ENCODE results near the gene SHISA9.
"Not testable (repeated sequence)": the region's sequence is repeated elsewhere in the genome, so short reads cannot be mapped to it uniquely, and the experiment has no call there.

SHISA9 gene

DNA sequence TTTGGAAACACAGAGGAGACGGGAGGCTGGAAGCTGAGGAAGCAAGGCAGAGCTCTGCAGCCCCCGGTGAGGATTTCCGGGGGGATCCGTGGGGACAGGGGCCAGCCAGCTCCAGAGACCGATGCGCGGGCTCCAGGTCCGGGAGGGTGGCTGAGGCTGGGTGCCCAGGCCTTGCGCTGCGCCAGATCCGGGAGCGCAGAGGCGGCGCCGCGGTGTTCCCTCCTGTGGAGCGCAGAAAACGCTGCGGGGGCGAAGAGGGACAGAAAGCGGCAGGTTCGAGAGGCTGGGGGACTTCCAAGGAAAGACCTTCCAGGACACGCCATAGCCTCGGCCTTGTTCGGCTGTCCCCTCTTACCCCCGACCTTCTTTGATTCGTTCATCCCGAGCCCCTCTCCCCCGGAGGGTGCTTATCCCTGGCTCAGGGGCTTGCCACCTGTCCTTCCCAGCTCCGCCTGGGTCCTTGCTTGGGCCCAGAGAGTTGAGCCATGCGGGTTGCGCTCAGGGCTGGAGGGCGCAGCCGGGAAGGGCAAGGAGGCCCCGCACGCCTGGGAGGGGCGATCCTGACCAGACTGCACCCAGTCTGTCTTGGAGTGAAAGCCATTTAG is 697 bp upstream of the SHISA9 start:
- DNase-seq, result no peak

DNA sequence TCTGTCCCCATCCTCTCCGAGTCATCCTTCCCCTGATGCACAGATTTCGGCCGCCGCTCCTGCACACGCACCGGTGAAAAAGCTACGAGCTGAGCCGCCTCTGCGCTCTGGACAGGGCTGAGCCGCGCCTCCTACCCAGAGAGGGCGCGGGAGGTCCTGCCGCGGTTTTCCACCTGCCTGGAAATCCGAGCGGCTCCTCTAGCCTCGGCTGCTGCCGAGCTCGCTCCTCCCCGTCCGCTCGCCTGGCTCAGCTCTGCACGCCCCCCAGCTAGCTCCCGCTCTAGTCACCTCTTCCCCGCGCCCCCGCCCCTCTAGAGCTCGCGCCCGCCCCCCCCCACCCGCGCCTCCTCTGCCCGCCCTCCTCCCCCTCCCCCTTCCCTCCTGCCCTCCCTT is 198 bp upstream of the SHISA9 start:
- DNase-seq, result no peak

DNA sequence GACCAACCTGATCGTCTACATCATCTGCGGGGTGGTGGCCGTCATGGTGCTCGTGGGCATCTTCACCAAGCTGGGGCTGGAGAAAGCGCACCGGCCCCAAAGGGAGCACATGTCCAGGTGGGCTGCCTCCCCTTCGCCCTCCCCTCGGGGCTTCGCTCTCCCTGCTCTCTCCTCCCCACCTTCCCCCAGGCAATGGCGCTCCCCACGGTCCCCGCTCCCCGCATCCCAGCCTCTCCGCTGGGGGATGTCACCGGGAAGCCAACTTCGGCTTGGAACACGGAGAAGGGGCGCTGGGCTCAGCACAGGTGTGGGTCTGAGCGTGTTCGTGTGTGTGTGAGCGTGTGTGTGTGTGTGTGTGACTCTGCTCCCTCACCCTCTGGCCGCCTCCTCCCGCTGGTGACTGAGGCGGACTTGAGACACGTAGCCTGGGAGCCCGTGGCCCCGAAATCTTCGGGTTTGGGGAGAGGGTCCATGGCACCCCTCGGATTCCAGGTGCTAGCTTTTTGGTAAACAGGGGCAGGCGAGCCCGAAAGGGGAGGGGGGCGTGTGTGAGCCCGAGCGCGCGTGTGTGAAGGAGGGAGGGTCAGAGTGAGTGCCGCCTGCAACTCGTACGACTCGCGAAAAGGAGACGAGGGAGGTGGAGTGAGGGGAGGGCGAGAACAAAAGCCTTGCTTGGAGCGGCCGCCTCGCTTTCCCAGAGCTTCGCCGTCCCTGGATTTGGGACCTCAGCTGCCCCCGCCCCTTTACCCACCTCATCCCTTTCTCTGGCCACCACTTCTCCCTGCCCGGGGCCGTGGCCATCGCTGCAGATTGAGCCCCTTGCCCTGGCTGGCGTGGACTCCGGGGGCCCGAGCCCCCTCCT is 1.3 kb downstream of the SHISA9 start:
- DNase-seq, result no peak

DNA sequence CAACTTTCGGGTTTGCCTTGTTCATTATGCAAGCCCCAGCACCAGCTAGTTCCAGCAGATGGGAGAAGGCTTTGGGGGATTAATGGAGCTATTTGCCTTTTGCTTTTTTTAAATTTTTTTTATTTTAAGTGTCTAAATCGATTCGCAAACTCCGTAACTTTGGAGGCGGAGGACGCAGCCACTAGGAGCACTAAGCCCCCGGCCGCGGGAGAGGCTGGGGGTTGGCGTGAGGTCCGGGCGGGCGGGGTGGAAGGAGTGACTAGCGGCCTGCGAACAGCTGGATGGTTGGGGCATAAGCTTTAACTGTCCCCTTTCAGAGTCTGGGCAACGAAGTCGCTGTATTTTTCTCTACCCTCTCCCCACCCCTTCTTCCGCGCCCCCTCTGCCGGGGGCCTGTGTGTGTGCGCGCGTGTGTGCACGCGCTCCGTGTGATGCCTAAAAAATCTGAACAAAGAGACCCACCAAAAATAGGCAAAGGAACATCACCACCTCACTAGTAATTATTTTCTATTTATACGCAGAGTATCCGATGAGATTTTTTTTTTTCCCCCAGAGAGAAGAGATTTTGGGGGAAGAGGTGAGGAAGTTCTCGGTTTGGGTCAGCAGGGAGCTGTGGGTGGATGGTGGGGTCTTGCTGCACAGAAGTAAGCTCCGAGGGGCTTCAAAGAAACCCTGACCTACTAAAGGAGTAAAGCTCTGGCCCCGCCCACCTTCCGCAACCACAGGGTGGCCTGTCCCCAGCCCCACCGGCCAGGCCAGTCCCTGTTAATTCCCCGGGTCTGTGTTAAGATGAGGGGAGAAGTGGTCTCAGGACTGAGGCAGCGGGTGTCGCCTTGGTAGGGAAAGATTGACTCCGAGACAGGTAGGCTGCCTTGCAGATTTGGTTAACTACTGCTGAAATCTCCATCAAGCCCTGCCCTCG is 2.3 kb downstream of the SHISA9 start:
- DNase-seq, result no peak

DNA sequence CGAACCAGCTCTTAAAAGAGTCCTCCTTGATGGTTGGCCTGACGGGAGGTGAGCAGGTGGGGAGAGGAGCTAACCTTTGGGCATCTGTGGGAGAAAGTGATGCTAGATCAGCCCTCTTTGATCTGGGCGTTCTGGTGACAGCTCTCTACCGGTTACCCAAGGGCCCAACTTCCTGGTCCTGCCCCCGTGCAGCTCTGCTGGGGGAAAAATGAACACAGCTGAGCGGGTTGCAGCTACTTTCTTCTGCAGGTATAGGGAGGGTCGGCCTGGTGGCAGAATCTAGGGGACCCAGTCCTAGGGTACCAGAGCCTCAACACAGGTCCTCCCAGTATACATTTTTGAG is 2.9 kb downstream of the SHISA9 start:
- no peak for DNase-seq

DNA sequence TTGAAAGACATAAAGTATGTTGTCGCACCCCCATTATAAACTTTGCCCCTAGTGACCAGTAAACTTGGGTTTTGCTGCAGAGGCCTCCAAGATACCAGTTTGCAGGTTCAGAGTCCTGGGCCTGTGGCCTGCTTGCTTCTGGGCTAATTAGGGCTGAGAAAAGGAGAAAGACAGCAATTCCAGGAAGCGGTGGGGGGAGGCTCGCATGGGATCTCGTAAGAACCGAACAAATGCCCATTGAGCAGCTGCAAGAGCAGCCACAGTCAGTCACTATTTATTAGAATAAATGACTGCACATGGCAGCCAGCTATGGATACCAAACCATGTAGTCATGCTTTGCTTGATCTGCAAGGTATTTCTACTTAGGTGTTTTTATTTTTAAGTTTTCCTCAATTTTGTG is 4.9 kb downstream of the SHISA9 start:
- DNase-seq, result no peak

DNA sequence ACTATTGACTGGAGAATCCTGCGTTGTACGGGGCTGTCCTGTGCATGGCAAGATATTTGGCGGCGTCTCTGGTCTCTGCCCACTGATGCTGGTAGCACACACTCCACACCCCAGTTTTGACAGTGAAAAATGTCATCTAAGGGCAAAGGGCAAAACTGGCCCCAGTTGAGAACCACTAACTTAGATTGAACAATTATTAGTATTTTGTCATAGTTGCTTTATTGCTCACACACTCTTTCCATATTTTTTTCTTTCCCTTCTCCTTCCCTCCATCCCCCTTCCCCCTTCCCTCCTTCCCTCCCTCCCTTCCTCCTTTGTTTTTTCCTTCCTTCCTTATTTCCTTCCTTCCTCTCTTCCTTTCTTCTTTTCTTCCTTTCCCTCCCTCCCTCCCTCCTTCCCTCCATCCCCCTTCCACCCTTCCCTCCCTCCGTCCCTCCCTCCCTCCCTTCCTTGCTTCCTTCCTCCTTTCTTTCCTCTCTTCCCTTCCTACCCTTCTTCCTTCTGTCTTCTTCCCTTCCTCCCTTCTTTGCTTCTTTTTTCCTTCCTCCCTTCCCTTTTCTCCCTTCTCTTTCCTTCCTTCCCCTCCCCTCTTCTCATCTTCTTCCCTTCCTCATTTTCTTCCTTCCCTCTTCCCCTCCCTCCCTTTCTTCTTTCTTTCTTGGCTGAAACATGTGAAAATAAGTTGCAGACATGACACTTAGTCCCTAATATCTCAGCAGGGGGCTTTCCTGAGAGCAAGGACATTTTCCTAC is 5.5 kb downstream of the SHISA9 start:
- no peak for DNase-seq

DNA sequence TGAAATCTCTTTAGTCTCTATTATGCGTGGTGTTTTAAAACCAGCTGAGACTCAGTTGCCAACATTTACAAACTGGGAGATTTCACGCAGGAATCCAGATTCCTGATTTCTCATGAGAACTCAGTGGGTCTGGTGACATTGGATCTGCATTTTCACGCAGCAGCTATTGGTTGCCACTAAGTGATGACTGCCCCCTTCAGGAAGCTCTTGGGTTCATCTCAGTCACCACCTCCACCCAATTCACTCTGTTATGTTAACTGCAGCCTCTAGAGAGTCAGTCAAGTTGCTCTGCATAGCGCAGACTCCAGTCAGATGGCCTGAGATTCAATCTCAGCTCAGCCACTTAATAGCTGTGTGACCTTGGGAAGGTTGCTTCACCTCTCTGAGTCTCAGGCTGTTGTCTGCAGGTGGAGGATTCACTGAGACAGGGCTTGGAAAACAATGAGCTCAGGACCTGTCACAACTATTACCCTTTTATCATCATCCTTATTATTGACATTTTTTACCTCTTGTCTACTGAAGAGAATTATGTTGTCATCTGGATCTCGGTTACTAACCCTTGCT is 6.4 kb downstream of the SHISA9 start:
- no peak for DNase-seq

DNA sequence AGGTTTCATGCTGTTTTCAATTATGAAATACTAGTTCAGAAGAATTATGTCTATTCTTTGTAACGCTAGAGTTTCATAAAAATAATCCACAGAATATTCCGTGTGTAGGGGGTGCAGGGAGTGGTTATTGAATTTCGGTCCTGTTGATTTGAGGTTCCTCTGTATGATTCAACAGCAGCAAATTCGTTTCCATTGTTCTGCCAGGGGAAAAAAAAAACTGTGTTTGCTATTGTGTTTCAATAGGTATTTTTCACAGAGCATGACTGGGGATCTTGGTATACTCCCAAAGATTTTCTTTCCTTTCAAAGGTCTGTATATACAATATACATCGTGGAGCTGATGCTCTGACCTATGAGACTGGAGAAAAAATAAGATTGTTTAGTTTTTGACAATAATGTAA is 15.8 kb downstream of the SHISA9 start:
- no peak for DNase-seq

DNA sequence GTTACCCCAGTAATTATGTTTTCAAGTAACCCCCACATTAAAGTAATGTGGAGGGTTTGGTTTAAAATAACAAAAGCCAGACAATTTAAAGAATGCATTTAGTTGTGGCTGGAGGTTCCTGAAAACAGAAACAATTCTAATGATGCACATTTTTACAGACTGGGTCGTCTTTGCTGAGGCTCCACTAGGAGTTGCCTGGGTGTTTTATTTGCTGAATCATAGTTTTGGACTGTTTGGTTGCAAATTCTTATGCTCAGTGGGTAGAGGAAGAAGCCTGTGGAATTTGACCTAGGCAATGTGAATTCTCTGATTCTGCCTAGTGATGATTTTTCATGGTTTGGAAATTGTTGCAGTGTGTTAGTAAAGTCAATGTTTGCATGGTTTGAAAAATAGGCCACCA is 16.3 kb downstream of the SHISA9 start:
- no peak for DNase-seq

DNA sequence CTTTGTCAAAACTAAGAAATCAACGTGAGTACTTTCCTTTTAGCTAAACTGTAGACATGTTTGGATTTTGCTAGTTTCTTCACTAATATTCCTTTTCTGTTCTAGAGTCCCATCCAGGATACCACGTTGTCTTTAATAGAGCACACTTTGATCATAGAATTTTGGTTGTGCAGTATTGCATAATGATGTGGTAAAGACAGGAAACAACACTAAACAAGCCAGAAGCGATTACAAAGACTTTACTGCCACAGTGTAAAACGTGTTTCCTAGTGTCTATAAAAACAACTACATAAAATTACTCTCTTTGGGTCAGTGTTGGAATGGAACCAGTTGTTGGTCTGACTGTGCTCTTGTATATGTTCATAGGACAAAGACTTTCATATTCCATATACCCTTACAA is 19.3 kb downstream of the SHISA9 start:
- no peak for DNase-seq

DNA sequence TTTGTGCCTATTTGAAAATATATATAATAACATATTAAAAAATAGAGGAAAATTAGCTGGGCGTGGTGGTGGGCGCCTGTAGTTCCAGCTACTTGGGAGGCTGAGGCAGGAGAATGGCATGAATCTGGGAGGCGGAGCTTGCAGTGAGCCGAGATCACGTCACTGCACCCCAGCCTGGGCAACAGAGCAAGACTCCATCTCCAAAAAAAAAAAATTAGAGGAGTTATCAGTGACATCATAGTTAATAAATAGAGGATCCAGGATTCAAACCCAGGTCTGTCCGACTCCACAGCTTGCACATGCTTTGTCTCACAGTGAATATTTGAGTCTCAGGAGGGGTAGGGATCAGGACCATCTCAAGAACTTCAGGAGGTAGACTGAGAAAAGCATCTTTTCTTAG is 22.2 kb downstream of the SHISA9 start:
- not testable (repeated sequence) for DNase-seq

DNA sequence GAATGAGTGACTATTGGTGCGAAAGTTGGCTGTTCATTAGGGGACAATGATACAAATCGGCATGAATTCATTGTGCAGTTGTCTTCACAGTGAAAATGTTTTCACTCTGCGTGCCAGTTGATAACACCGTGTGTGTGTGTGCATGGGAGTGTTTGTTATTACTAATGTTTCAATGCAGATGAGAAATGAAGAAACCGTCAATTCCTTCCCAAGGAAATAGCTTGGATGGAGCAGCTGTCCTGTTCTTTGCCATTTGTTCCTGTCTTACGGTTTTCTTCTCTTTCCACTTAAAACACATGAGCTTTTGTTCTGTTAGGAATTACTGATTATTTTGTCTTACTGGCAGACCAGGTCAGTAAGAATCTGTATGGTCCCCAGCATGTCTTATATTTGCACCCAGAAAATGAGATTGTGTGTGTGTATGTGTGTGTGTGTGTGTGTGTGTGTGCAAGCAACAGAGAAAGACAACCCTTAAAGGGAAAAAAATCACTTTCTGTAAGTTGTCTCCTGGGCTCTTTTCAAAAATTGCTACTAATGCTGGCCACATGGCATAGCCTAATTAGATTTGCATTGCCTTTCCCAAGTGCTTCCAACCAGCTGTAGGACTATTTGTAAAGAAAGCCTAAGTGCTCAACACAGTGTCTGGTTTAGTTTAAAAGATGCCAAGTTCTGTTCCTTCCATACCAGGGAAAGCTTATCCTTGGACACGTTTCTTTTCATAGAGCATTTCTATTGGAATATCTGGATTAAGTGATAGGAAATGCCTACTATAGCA is 23.8 kb downstream of the SHISA9 start:
- no peak for DNase-seq

DNA sequence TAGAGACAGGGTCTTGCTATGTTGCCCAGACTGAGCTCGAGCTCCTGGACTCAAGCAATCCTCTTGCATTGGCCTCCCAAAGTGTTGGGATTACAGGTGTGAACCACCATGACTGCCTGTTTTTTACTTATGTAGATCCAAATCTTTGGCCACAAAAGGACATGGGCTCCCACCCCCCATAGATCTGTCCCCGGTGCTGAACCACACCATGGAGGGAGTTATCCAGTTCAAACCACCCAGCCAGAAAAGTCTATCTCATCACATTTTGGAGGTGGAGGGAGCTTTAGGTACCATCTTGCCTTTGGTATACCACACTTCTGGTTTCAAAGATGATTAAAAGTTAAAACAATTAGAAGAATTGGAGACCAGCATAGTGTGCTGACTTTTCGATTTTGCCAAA is 26.2 kb downstream of the SHISA9 start:
- DNase-seq, result no peak

DNA sequence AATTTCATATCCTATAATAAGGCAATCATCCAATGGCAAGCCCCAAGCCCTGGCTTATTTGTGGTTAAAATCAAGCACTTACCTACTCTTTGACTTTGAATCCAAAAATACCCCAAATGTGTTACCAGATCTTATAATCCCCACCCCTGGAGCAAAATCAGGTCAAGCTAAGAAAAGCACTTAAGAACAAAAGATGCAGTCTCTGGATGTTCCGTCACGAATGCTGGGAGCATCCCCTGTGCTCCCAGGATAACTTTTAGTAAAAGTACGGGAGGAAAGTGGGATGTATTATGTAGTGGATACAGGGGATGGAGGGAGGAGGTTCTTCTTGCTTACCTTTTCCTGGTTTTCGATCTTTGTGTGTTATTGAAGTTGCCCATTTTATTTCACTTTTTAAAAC is 29.5 kb downstream of the SHISA9 start:
- DNase-seq, result no peak

DNA sequence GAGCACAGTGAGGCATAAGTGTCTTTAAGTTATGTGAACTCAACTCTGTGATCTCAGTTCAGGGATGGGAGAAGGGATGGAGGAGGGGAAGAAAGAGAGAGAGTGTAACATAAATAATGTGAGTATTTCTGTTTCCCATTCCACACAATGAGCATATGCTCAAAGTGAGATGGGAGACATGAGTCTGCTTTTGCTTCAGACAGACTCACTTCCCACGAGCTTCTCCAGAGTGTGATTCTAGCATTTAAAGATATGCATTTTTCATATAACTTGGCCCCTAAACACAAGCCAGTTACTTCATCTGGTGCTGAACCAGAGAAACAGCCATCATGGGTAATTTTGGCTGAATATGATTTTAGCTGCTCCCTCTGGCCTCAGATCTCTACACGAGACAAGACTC is 35.0 kb downstream of the SHISA9 start:
- no peak for DNase-seq

DNA sequence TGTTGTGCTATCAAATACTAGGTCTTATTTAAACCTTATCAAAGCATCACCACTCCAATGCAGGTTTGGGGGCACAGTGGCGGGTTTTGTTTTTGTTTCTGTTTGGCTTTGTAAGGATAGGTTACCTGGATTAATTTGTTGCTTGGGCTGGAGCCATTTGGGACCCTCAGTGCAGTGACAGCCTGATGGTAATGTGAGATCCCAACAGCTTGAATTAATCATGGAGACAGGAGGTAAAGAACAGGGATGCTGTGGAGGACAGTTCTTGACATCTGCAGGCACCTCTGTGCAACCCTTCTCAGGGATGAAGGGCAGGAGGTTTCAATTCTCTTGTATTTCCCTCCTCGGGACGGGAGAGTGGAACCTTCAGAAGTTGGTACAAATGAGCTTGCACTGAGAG is 40.5 kb downstream of the SHISA9 start:
- DNase-seq, result no peak

DNA sequence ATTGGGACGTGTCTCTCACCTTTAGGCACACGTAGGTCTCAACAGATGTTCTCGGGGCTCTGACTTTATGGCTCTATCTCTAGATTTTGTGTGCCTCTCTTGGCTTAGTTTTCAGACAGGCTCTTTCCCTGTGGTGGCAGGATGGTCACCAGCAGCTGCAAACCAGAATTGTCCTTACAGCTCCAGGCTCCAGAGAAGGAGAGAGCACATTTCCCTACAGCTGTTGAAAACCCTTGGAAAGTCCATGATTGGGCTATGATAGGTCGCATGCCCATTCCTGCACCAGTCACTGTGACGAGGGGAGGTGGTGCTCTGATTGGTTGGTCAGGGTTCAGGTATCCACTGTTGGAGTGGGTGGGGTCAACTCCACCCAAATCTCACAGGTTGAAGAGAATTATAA is 41.5 kb downstream of the SHISA9 start:
- no peak for DNase-seq

DNA sequence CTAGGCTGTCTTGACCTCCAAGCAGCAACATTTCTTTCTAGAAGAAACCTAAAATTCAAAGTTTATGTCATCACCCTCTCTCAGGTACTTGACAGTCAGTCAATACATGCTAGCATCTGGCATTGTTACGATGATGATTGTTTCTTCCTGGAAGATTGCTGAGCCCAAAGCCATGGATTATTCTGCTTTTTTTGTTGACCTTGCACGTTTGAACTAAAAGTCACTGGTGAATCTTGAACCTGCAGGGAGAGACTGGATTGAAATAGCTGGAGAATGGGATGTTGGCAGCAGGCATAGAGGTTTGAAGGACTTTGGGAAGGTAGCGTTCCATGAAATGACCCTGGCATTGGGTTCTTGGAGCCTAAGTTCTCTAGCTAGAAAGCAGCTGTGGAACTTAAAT is 42.9 kb downstream of the SHISA9 start:
- no peak for DNase-seq

DNA sequence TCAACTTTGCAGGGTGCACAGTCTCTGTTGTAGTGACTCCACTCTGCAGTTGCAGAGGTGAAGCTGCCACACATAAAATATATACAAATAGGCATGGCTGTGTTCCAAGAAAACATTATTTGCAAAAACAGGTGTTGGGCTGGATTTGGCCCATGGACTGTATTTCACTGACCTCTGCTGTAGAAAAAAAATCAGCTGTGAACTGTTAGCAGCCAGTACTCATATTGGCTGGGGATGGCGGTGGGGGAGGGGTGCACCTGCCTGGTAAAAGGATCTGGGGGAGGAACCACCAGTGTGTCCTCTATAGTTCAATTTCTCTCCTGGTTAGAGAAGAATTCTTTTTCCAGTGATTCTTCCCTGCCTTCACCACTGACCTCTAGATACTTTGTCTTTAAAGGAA is 50.0 kb downstream of the SHISA9 start:
- no peak for DNase-seq

DNA sequence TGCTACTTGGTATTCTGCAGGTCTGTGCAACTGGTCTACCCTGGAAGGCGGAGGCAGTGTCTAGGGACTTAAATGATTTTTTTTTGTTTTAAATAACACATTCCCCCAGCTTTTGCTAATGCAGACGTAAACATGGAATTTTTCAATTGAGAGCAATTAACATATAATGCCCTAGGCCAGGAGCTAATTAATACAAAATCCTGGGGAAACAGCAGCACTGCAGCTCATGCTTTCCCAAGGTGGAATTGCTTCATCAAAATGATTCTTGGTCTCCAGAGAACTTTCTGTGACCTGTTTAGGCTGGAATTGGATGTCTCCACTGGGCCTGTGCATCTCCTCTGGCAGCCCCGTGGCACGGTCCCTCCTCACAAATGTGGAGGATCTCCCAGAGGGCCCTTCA is 50.6 kb downstream of the SHISA9 start:
- no peak for DNase-seq

DNA sequence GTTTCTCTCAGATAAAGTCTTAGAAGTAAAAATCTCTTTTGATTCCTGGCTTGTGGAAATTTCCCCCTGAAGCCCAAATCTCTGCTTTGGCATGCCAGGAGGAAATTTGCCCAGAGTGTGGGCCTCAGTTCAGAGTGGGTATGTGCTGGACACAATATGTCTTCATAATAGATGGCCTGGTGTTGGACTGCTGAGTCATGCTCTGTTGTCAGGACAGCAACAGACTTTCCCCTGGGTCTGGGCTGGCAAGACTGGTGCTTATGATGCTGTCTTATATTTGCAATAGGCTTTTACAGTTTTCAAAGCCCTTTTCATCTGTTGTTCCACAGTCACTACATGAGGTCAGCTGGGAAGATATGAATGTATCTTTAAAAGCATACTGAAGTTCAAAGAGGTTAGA is 57.0 kb downstream of the SHISA9 start:
- DNase-seq, result no peak

Data from NCI-H187 treated with DMSO at 0.1 percent for 48 hours (cell line).